HG03159 (cell line): Measurements from ENCODE around the gene KIAA1958.
"Not testable (repeated sequence)": the region's sequence is repeated elsewhere in the genome, so short reads cannot be mapped to it uniquely, and the experiment has no call there.

Experiments used
- ATAC-seq: cut with Tn5 transposase; IDR thresholded peaks from one replicate; pipeline ENCODE4 v1.9.1; 2021; ENCODE audit warnings: mild to moderate bottlenecking, moderate library complexity; ENCODE audit not compliant: unreplicated experiment

KIAA1958 gene

GRCh38 chr9:112489039-112489546, 2.5 kb downstream of the KIAA1958 start:
- ATAC-seq: no peak

DNA sequence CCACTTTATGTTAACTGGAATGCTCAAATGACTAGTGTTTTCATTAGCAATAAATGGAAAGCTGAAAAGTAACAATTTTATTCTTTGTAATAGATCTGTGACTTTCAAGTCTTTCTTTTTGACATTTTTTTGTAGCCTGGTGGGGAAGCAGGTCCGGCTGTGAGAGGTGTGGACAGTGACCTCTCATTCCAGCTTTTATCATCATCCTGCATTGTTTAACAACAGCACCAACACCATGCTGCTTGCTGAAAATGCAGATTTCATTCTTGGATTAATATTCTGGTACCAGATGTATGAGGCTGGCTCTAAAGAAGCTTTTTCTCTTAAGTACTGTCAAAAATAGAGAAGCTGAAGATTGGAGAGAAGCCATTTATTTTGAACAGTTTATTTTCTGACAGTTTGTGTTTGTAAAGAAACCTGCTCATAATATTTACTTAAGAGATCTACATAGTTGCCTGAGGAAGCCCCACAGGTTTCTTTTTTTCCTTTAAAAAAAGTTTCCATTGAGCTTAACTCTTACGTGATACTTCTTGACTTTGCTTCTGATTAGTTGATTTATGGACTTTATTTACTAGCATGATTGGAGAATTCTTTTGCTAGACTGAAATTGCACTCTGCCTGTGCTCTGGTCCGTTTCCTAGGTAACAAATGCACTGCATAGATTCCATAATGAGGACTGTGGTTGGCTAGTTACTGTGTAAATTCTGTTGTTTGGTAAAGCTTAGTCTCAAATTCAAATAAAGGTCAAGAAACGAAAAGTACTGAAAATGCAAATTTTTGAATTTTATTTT, 3.4 kb downstream of the KIAA1958 start:
- no peak for ATAC-seq

- ATAC-seq: no peak
Observed at GRCh38 chr9:112493393-112494137, 6.9 kb downstream of the KIAA1958 start.

DNA sequence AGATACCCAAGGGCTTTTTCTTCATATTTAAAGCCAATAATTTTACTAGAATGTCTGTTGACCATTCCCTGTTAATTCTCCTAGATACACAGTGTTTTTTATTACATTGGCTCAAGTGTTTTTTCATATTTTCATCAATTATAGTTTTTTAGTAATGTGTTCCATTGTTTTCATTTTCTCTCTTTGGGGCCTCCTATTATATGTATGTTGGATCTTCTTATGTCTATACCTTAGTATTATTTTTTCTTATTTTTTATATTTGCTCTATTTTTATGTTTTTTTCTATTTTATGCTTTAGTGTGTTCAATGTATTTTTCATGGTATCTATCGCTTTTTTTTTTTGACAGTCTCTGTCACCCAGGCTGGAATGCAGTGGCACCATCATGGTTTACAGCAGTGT, 7.5 kb downstream of the KIAA1958 start:
- ATAC-seq: no peak

DNA sequence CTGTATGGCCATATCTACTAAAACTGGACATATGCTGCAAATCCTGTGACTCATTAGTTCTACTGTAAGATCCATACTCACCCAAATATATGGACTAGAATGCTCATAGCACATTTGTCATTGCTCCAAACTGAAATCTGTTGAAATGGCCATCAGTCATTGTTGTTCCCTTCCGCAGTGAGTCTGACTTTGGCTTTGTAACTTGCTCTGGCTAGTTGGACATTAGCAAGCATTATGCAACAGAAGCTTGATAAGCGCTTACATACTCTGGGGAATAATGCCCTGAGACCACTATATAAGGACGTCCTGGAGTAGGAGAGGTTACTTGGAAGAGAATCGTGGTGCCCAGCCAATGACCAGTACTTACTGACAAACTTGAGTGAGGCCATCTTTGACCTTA, 9.0 kb downstream of the KIAA1958 start:
- ATAC-seq: no peak

DNA sequence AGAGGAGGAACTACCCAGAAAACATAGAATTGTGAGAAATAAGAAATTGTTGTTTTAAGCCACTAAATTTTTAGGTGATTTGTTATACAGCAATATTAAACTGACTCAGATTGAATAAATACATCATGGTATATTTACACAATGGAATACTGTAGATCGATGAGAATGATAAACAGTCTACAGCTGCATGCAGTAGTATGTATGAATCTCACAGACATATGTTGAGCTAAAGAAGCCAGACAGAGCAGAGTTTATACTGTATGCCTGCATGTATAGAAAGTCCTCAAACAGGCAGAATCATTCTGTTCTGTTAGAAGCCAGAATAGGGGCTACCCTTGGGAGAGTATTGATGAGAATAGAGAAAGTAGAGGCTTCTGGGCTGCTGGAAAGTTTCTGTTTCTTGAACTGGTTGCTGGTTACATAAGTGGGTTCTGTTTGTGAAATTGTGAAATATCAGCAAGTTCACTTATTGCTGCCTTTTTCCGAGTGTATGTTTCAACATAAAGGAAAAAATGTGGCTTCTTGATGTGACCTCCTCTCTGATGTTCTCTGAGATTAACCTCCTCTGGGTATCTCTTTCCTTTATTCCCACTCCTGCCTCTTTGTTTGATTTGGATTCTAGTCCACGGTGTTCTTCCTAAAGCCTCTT, 9.6 kb downstream of the KIAA1958 start:
- no peak for ATAC-seq

DNA sequence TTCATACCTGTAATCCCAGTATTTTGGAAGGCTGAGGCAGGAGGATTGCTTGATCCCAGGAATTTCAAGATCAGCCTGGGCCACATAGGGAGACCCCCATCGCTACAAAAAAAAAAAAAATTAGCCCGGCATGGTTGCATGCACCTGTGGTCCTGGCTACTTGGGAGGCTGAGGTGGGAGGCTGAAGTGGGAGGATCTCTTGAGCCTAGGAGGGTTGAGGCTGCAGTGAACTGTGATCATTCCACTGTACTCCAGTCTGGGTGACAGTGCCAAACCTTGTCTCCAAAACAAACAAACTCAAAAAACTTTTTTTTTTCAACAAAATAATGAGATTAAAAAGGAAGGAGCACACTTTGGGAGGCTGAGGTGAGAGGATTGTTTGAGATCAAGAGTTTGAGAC, 14.2 kb downstream of the KIAA1958 start:
- no peak for ATAC-seq

- ATAC-seq: no peak
Observed at GRCh38 chr9:112501287-112501686, 14.7 kb downstream of the KIAA1958 start.

GRCh38 chr9:112502175-112502946, 15.7 kb downstream of the KIAA1958 start:
- ATAC-seq: no peak

DNA sequence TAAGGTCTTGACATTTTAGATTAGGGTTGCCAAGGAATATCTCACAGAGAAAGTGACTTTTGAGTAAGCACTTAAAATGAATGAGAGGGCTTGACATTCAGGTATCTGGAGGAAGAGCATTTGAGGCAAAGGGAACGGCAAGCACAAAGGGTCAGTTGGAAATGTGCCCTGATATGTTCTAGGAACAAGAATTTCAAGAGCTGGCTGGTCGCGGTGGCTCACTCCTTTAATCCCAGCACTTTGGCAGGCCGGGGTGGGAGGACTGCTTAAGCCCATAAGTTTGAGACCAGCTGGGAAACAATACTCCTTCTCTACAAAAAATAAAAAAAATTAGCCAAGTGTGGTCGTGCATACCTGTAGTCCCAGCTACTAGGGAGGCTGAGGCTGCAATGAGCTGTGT, 16.5 kb downstream of the KIAA1958 start:
- ATAC-seq: no peak

DNA sequence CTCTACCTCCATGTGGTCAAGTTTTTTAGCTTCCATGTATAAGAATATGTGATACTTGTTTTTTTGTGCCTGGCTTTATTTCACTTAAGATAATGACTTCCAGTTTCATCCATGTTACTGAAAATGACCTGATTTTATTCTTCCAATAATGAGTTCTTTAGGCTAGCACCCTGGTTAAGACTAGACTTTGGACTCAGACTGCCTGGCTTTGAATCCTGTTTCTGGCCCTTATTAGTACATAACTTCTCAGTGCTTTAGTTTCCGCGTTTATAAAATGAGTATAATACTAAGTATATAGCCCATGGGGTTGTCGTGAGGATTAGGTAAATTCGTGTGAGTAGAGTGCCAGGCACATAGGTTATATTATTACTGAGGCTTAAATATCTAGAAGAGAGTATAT, 18.5 kb downstream of the KIAA1958 start:
- ATAC-seq: no peak

- ATAC-seq: no peak
Observed at GRCh38 chr9:112505607-112506006, 19.0 kb downstream of the KIAA1958 start.

GRCh38 chr9:112506571-112506970, 19.9 kb downstream of the KIAA1958 start:
- ATAC-seq: no peak

- ATAC-seq: no peak
Observed at GRCh38 chr9:112507001-112507680, 20.5 kb downstream of the KIAA1958 start.

DNA sequence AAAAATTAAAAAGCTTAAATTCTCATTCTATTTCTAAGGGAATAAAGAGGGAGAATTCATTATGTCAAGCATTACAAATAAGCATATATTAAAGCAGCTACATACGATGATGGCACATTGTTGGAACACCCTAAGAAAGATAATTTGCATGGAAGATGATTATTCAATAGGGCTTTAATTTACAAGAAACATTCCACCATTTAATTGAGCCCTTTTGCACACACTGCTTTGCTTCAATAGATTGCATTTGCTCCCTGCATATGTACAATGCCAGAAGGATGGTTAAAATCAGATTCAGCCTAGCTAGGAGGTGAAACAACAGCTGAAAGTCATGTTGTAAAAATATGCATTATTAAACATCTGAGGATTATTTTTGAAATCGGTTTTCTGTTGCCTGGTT, 21.8 kb downstream of the KIAA1958 start:
- no peak for ATAC-seq

- ATAC-seq: not testable (repeated sequence)
Observed at GRCh38 chr9:112512377-112512776, 25.8 kb downstream of the KIAA1958 start.

DNA sequence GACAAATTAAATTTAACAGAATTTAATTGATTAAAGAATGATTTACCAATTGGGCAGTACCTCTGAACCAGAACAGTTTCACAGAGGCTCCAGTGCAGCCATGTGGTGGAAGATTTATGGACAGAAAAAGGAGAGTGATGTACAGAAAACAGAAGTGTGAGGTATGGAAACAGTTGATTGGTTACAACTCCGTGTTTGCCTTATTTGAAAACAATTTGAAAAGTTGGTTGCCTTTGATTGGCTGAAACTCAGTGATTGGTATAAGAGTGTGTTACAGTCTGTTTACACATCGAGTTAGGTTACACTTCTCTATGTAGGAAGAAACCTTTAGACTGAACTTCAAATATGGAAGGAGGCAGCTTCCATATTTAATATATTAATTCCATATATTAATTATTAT, 30.1 kb downstream of the KIAA1958 start:
- ATAC-seq: no peak

DNA sequence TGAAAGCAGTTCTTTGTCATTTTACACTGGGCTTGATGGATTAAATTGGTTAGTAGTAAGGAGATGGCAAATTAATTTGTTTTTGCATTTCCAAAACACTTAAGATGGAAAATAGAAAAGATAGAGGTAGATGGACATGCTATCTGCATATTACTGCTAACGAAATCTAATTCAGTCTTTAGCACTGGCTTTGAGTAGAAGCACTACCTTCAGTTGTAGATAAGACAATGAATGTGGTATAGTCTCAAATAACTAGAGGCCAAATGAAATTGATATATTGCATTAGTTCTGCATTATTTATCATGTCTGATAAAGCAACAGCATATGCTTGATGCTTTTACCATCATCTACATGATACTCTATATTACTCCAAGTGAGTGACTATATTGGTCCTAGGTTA, 33.4 kb downstream of the KIAA1958 start:
- no peak for ATAC-seq

DNA sequence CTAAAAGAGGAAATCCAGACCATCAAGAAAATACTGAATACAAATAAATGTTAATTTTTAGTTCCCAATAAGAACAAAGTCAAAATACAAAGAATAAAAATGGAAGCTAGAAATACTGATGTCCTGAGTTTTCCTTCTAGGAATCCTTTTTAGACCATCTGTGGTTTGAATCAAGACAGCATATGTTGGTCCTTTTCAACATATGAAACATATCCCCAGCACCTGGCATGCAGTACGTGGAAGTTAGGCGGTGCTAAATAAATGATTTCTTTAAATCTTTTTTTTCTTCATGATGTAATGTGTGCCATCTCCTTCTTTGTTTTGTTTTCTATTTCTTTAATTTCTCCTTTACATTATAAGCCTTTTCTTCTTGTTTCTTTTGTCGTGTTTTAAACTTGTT, 34.0 kb downstream of the KIAA1958 start:
- ATAC-seq: no peak

DNA sequence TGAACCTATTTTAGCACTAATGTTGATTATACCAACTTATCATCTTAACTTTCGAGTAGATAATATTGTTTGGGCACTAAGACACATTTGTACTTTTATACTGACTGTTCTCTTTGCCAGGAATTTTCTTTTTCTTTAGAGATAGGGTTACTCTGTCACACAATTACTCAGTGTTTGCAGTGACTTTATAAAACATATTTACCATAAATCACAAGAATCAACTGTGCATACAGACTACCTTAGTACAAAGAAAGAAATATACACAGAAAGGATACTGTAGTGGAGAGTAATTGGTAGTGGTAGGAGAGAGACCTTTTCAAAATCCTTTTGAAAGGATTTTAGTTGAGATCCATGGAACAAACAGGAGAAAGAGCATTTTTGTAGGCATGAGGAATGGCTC, 40.3 kb downstream of the KIAA1958 start:
- ATAC-seq: no peak
